ENCODE results near the gene INPP5J. TPM values are rescaled to one million over a fixed set of nuclear protein-coding genes. Genes with fewer than 3 reads are reported as not detected.
"Not testable (repeated sequence)": the region's sequence is repeated elsewhere in the genome, so short reads cannot be mapped to it uniquely, and the experiment has no call there.

Gene INPP5J
- total RNA-seq, 1 experiment from 2014 or later = 4.6 TPM

- no peaks in the 10 kb centered on the region for H3K4me1 ChIP-seq (ENCODE audit: insufficient read depth, low read length, poor library complexity, severe bottlenecking)
- DNase-seq (ENCODE audit: low spot score) = no peak
- TF ChIP-seq CTCF (conservative IDR thresholded peaks at IDR 0.05; ENCODE audit: low read depth, low read length) (no peak), EZH2 (IDR thresholded peaks at IDR 0.05; ENCODE audit: borderline replicate concordance, low read depth, low read length, poor library complexity, severe bottlenecking) (no peak)
- H3K27ac ChIP-seq (ENCODE audit: low read depth, low read length, poor library complexity, severe bottlenecking) = no peak overlapping the region
- H3K4me3 ChIP-seq (ENCODE audit: low read depth, low read length, poor library complexity, severe bottlenecking) = no peak overlapping the region
- no peaks in the 10 kb centered on the region for H3K27me3 ChIP-seq (replicated peaks; ENCODE audit: insufficient read depth, low read depth, low read length, poor library complexity)
- no peaks in the 10 kb centered on the region for H3K9me3 ChIP-seq (ENCODE audit: low read depth, low read length, poor library complexity, severe bottlenecking)
- ChIA-PET CTCF (no interaction called here), POLR2A (ENCODE audit: low non-redundant PET) (no interaction called here)
- BruUV-seq (replicated peaks) = no TSS peak
- intact Hi-C loops (cut with micrococcal nuclease; ENCODE audit: unreplicated experiment) = no loop called here
- H3K36me3 ChIP-seq (ENCODE audit: insufficient read depth, low read length, poor library complexity, severe bottlenecking) = peaks cover 3% of the 10 kb centered on the region
Measured at GRCh38 chr22:31095637-31096249, 27.0 kb upstream of the INPP5J start.

GRCh38 chr22:31096657-31097279 lies 26.0 kb upstream of the INPP5J start:
- Histone ChIP-seq H3K9me3 (ENCODE audit: low read depth, low read length, poor library complexity, severe bottlenecking) (no peaks in the 10 kb centered on the region), H3K36me3 (ENCODE audit: insufficient read depth, low read length, poor library complexity, severe bottlenecking) (peaks cover 3% of the 10 kb centered on the region), H3K27me3 (replicated peaks; ENCODE audit: insufficient read depth, low read depth, low read length, poor library complexity) (no peaks in the 10 kb centered on the region), H3K27ac (ENCODE audit: low read depth, low read length, poor library complexity, severe bottlenecking) (no peak overlapping the region), H3K4me3 (ENCODE audit: low read depth, low read length, poor library complexity, severe bottlenecking) (no peak overlapping the region), H3K4me1 (ENCODE audit: insufficient read depth, low read length, poor library complexity, severe bottlenecking) (no peaks in the 10 kb centered on the region)
- BruUV-seq (replicated peaks) = no TSS peak
- intact Hi-C loops (cut with micrococcal nuclease; ENCODE audit: unreplicated experiment) = no loop called here
- ChIA-PET POLR2A (ENCODE audit: low non-redundant PET) (no interaction called here), CTCF (no interaction called here)
- TF ChIP-seq CTCF (conservative IDR thresholded peaks at IDR 0.05; ENCODE audit: low read depth, low read length) (no peak), EZH2 (IDR thresholded peaks at IDR 0.05; ENCODE audit: borderline replicate concordance, low read depth, low read length, poor library complexity, severe bottlenecking) (no peak)
- DNase-seq (ENCODE audit: low spot score) = no peak

- POLR2A ChIA-PET (ENCODE audit: low non-redundant PET); H3K27me3 ChIP-seq (replicated peaks; ENCODE audit: insufficient read depth, low read depth, low read length, poor library complexity); H3K4me1 ChIP-seq (ENCODE audit: insufficient read depth, low read length, poor library complexity, severe bottlenecking); H3K27ac ChIP-seq (ENCODE audit: low read depth, low read length, poor library complexity, severe bottlenecking); intact Hi-C loops (cut with micrococcal nuclease; ENCODE audit: unreplicated experiment); BruUV-seq (replicated peaks); H3K4me3 ChIP-seq (ENCODE audit: low read depth, low read length, poor library complexity, severe bottlenecking); H3K36me3 ChIP-seq (ENCODE audit: insufficient read depth, low read length, poor library complexity, severe bottlenecking); DNase-seq (ENCODE audit: low spot score); H3K9me3 ChIP-seq (ENCODE audit: low read depth, low read length, poor library complexity, severe bottlenecking); CTCF ChIA-PET: not testable (repeated sequence)
Measured at GRCh38 chr22:31097539-31097938, 25.2 kb upstream of the INPP5J start.

Data from A673 (cell line).